ENCODE measurements around the gene UQCRFS1. TPM values are rescaled to one million over a fixed set of nuclear protein-coding genes. Genes with fewer than 3 reads are reported as not detected.

Gene UQCRFS1
- total RNA-seq, 1 experiment from 2014 or later = 35.2 TPM

GRCh38 chr19:29194658-29195057 lies 18.3 kb downstream of the UQCRFS1 start:
- no peak overlapping the region for H3K4me2 ChIP-seq
- 0 out of 2 replicates have a peak, but pooled peaks cover 3% of the 10 kb centered on the region for H3K9me3 ChIP-seq (ENCODE audit: insufficient read depth, low read depth)
- CTCF ChIA-PET = no interaction called here
- H4K20me1 ChIP-seq (ENCODE audit: insufficient read depth) = no peaks in the 10 kb centered on the region
- H3K79me2 ChIP-seq (ENCODE audit: low read depth) = no peaks in the 10 kb centered on the region
- no peak overlapping the region for H3K27ac ChIP-seq
- no peaks in the 10 kb centered on the region for H3K9me2 ChIP-seq (ENCODE audit: insufficient read depth)
- TF ChIP-seq CTCF (conservative IDR thresholded peaks at IDR 0.05) = no peak
- no peak for TF ChIP-seq EZH2 (IDR thresholded peaks at IDR 0.05; ENCODE audit: low read depth)
- H3K36me3 ChIP-seq (ENCODE audit: low read depth) = no peaks in the 10 kb centered on the region
- peaks cover 57% of the 10 kb centered on the region for H3K27me3 ChIP-seq (ENCODE audit: insufficient read depth, low read depth)
- POLR2A ChIA-PET (ENCODE audit: unreplicated experiment) = no interaction called here
- H2AFZ ChIP-seq = no peak overlapping the region
- H3K4me1 ChIP-seq (replicated peaks; ENCODE audit: insufficient read depth) = no peaks in the 10 kb centered on the region
- BruUV-seq (replicated peaks) = no TSS peak
- DNase-seq = no peak
- intact Hi-C loops (cut with micrococcal nuclease; ENCODE audit: unreplicated experiment) = no loop called here
- no peak overlapping the region for H3K4me3 ChIP-seq
- H3F3A ChIP-seq (ENCODE audit: insufficient read depth, low read depth) = no peaks in the 10 kb centered on the region

GRCh38 chr19:29193155-29193554 lies 19.8 kb downstream of the UQCRFS1 start:
- no peak for DNase-seq
- Histone ChIP-seq H3K9me3 (ENCODE audit: insufficient read depth, low read depth) (0 out of 2 replicates have a peak, but pooled peaks cover 3% of the 10 kb centered on the region), H3F3A (ENCODE audit: insufficient read depth, low read depth) (no peaks in the 10 kb centered on the region), H3K4me2 (no peak overlapping the region), H2AFZ (no peak overlapping the region), H3K4me1 (replicated peaks; ENCODE audit: insufficient read depth) (no peaks in the 10 kb centered on the region), H3K27ac (no peak overlapping the region), H3K4me3 (no peak overlapping the region), H3K27me3 (ENCODE audit: insufficient read depth, low read depth) (peaks cover 72% of the 10 kb centered on the region), H4K20me1 (ENCODE audit: insufficient read depth) (no peaks in the 10 kb centered on the region), H3K79me2 (ENCODE audit: low read depth) (no peaks in the 10 kb centered on the region), H3K36me3 (ENCODE audit: low read depth) (no peaks in the 10 kb centered on the region), H3K9me2 (ENCODE audit: insufficient read depth) (no peaks in the 10 kb centered on the region)
- intact Hi-C loops (cut with micrococcal nuclease; ENCODE audit: unreplicated experiment) = no loop called here
- no peak for TF ChIP-seq EZH2 (IDR thresholded peaks at IDR 0.05; ENCODE audit: low read depth)
- no peak for TF ChIP-seq CTCF (conservative IDR thresholded peaks at IDR 0.05)
- POLR2A ChIA-PET (ENCODE audit: unreplicated experiment) = no interaction called here
- no TSS peak for BruUV-seq (replicated peaks)
- CTCF ChIA-PET = no interaction called here

- intact Hi-C loops (cut with micrococcal nuclease; ENCODE audit: unreplicated experiment) = no loop called here
Measured at GRCh38 chr19:29191005-29191404, 21.9 kb downstream of the UQCRFS1 start.

More at GRCh38 chr19:29191005-29191404, 21.9 kb downstream of the UQCRFS1 start:
- no peak overlapping the region for H3K4me2 ChIP-seq
- H3K36me3 ChIP-seq (ENCODE audit: low read depth) = no peaks in the 10 kb centered on the region
- no peaks in the 10 kb centered on the region for H3K9me3 ChIP-seq (ENCODE audit: insufficient read depth, low read depth)
- no peak for TF ChIP-seq EZH2 (IDR thresholded peaks at IDR 0.05; ENCODE audit: low read depth)
- TF ChIP-seq CTCF (conservative IDR thresholded peaks at IDR 0.05) = no peak
- H3F3A ChIP-seq (ENCODE audit: insufficient read depth, low read depth) = no peaks in the 10 kb centered on the region
- no peak for DNase-seq
- no peak overlapping the region for H3K27ac ChIP-seq
- BruUV-seq (replicated peaks) = no TSS peak
- no peaks in the 10 kb centered on the region for H3K79me2 ChIP-seq (ENCODE audit: low read depth)
- no peaks in the 10 kb centered on the region for H3K9me2 ChIP-seq (ENCODE audit: insufficient read depth)
- H2AFZ ChIP-seq = no peak overlapping the region
- no peaks in the 10 kb centered on the region for H4K20me1 ChIP-seq (ENCODE audit: insufficient read depth)
- H3K27me3 ChIP-seq (ENCODE audit: insufficient read depth, low read depth) = peaks cover 90% of the 10 kb centered on the region
- H3K4me3 ChIP-seq = no peak overlapping the region
- CTCF ChIA-PET = no interaction called here
- POLR2A ChIA-PET (ENCODE audit: unreplicated experiment) = no interaction called here
- H3K4me1 ChIP-seq (replicated peaks; ENCODE audit: insufficient read depth) = no peaks in the 10 kb centered on the region

All from PC-9 (cell line).